Measurements from ENCODE around the gene SLC35A4.

Gene SLC35A4

DNA sequence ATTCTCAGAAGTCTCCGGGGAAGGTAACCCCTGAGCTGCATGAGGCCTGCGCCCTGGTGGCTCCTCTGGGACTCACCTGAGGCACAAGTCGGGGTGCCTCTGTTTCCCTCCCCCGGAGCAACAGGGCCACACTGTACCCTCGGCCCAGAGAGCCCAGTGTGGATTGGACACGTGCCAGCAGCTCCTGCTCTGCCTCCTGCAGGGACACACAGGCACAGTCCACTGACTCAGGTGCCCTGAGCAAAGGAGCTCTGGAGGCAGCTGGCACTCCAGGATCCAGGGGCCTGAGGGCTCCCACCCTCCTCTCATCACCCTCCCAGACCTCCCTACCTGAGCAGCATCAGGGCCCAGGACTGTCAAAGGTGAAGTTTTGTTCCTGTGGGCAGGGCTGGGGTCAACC lies 29.5 kb downstream of the SLC35A4 start:
- TF ChIP-seq, protein P1, sequence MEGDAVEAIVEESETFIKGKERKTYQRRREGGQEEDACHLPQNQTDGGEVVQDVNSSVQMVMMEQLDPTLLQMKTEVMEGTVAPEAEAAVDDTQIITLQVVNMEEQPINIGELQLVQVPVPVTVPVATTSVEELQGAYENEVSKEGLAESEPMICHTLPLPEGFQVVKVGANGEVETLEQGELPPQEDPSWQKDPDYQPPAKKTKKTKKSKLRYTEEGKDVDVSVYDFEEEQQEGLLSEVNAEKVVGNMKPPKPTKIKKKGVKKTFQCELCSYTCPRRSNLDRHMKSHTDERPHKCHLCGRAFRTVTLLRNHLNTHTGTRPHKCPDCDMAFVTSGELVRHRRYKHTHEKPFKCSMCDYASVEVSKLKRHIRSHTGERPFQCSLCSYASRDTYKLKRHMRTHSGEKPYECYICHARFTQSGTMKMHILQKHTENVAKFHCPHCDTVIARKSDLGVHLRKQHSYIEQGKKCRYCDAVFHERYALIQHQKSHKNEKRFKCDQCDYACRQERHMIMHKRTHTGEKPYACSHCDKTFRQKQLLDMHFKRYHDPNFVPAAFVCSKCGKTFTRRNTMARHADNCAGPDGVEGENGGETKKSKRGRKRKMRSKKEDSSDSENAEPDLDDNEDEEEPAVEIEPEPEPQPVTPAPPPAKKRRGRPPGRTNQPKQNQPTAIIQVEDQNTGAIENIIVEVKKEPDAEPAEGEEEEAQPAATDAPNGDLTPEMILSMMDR (IDR thresholded peaks at IDR 0.05) = no peak
- Histone ChIP-seq H3K4me3 (ENCODE audit: low read depth in 1 of 2, low read length in 1 of 2) (no peak overlapping the region), H3K27ac (peak overlapping the region; percentile 93), H3K4me1 (ENCODE audit: control insufficient read depth in 1 of 2, insufficient read depth in 1 of 2, low read depth in 1 of 2, low read length in 1 of 2) (peaks cover 77 to 79% of the 10 kb centered on the region in 2 experiments), H3K9me3 (no peaks in the 10 kb centered on the region), H3K36me3 (no peaks in the 10 kb centered on the region), H3K27me3 (no peaks in the 10 kb centered on the region)

DNA sequence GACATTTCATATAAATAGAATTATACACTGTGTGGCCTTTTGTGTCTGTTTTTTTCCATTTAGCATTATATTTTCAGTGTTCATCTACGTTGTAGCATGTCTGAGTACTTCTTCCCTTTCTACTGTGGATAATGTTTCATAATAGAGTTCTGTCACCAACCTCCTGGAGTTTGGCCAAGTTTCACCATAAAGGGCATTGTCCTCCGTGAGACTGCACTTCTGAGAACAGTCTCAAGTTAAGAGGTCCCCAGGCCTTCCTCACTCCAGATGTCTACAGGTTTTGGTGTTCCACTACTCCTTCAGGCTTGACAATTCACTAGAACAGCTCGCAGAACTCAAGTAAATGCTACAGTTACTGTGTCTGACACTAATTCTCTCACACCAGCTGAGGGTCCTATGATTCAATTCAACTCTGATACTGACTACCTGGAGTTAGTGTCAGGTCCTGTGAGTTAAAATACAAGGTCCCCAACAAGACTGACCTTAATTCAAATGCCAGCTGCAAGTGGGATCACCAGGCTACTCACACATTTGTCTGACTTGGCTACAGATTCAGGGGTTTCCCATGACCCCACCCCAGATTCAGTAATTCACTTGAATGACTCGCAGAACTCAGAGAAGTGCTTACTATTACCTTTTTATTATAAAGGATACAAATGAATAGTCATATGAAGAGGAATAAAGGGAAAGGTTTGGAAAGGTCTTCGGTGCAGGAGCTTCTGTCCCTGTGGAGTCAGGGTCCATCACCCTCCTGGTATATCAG lies 31.1 kb downstream of the SLC35A4 start:
- Histone ChIP-seq H3K9me3 (no peaks in the 10 kb centered on the region), H3K27ac (peak overlapping the region; percentile 93), H3K4me1 (ENCODE audit: control insufficient read depth in 1 of 2, insufficient read depth in 1 of 2, low read depth in 1 of 2, low read length in 1 of 2) (peaks cover 61 to 64% of the 10 kb centered on the region in 2 experiments), H3K27me3 (no peaks in the 10 kb centered on the region), H3K4me3 (ENCODE audit: low read depth in 1 of 2, low read length in 1 of 2) (peak overlapping the region; percentile 39 to 40), H3K36me3 (no peaks in the 10 kb centered on the region)
- TF ChIP-seq, protein P1 (IDR thresholded peaks at IDR 0.05) = peak; percentile 14

DNA sequence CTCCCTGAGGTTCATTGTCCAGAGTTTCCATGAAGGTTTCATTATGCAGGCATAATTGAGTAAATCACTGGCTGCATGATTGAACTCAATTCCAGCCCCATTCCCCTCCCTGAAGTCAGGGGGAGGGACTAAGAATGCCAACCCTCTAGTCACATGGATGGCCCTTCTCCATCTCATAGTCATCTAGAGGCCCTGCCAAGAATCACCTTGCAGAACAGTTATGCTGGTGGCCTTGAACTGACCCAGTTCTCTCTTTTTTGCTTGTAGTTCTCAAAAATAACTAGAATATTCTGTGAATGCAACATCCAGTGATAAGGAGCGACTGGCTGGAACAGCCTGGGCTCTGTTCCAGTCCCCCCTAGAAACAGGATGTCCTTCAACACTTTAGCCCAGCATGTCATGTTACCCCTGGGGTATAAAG lies 31.7 kb downstream of the SLC35A4 start:
- Histone ChIP-seq H3K36me3 (no peaks in the 10 kb centered on the region), H3K4me3 (ENCODE audit: low read depth in 1 of 2, low read length in 1 of 2) (peak overlapping the region; percentile 39 to 40), H3K4me1 (ENCODE audit: control insufficient read depth in 1 of 2, insufficient read depth in 1 of 2, low read depth in 1 of 2, low read length in 1 of 2) (peaks cover 60 to 64% of the 10 kb centered on the region in 2 experiments), H3K27ac (peak overlapping the region; percentile 93), H3K9me3 (no peaks in the 10 kb centered on the region), H3K27me3 (no peaks in the 10 kb centered on the region)
- TF ChIP-seq, protein P1 (IDR thresholded peaks at IDR 0.05) = no peak

DNA sequence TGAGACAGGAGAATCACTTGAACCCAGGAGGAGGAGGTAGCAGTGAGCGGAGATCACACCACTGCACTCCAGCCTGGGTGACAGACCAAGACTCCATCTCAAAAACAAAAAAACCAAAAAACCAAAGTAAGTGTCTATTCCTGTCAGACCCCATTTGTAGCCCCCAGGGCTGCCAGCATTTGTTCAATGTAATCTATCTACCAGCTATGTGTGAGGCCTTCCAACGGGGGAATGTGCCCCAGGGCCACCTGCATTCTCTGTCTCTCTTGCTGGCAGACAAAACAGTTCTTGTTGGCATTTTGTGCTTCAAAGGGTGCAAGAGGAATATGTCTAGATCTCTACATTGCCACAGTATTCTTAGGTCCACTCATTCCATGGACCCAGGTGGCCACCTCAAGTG lies 34.2 kb downstream of the SLC35A4 start:
- H3K9me3 ChIP-seq = no peaks in the 10 kb centered on the region
- H3K4me1 ChIP-seq (ENCODE audit: control insufficient read depth in 1 of 2, insufficient read depth in 1 of 2, low read depth in 1 of 2, low read length in 1 of 2) = peaks cover 64 to 71% of the 10 kb centered on the region in 2 experiments
- no peaks in the 10 kb centered on the region for H3K27me3 ChIP-seq
- TF ChIP-seq, protein P1 (IDR thresholded peaks at IDR 0.05) = no peak
- no peak overlapping the region for H3K4me3 ChIP-seq (ENCODE audit: low read depth in 1 of 2, low read length in 1 of 2)
- H3K27ac ChIP-seq = no peak overlapping the region
- no peaks in the 10 kb centered on the region for H3K36me3 ChIP-seq

DNA sequence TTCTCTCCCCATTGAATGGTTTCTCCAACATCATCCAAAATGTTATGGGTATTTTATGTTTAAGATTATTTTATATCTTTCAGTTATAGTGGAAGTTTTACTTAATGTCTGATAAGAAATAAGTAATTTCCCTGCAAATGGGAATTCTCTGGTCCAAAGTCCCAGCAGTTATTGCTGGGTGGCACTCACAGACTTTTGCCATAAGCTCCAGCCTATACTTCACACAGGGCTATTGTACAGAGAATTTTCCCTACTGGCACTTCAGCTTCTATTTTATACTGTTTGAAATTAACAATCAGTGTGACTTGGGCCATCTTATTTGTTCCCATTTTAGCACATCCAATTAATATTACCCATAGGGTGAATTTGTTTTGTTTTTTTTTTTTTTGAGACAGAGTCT lies 35.5 kb downstream of the SLC35A4 start:
- TF ChIP-seq, protein P1 (IDR thresholded peaks at IDR 0.05) = no peak
- Histone ChIP-seq H3K27me3 (no peaks in the 10 kb centered on the region), H3K9me3 (no peaks in the 10 kb centered on the region), H3K4me1 (ENCODE audit: control insufficient read depth in 1 of 2, insufficient read depth in 1 of 2, low read depth in 1 of 2, low read length in 1 of 2) (peaks cover 63 to 71% of the 10 kb centered on the region in 2 experiments), H3K36me3 (no peaks in the 10 kb centered on the region), H3K4me3 (ENCODE audit: low read depth in 1 of 2, low read length in 1 of 2) (no peak overlapping the region), H3K27ac (no peak overlapping the region)

Measured in neutrophil (primary cell).